22Rv1 (cell line): Measurements from ENCODE around the gene ATP6AP2.

Experiments used
- CTCF ChIP-seq: fragments of 450-650 bp; IDR thresholded peaks from 2 replicates; pipeline ENCODE4 v1.5.1; 2017; ENCODE audit warnings: mild to moderate bottlenecking
- ZFX ChIP-seq: fragments of 450-650 bp; IDR thresholded peaks from 2 replicates; pipeline ENCODE4 v1.6.1; 2017; ENCODE audit warnings: antibody characterized with exemption, borderline replicate concordance

DNA sequence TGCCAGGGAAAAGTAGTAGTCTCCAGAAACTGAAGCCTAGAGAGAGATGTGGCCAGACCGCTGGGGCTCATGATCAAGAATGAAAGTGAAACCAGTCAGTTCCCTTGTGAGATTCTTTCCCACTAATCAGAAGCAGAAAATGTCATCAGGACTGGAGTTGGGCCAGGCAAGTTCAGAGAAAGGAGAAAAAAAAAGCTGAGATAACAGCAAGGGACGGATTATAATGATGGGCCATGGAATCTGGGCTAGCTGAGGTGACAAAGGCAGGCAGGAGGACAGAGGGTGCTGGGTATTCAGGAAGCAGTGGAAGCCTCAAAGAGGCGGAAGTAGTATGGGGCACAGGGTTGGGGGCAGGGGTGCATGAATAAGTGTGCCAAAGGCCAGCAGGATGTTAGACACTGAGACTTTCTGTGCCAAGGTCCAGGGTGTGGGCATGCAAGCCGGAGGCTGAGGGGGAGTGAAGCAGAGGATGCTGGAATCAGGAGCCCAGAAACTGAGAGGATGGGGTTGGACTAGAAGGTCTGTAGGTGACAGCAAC, 64.1 kb downstream of the ATP6AP2 start:
- TF ChIP-seq CTCF (no peak), ZFX (no peak)
